ENCODE results near the gene ZNF804B. TPM values are rescaled to one million over a fixed set of nuclear protein-coding genes. Genes with fewer than 3 reads are reported as not detected.

The ZNF804B gene
- total and polyA plus RNA-seq, 4 donors: not detected

- no peak overlapping the region for H3K4me3 ChIP-seq (ENCODE audit: low read depth in 1 of 3, low read length in 3 of 3)
- WGBS: 71% methylated on average over 3 of the region's 3 CpGs
- no peak for TF ChIP-seq TAF1 (conservative IDR thresholded peaks at IDR 0.05)
Measured at GRCh38 chr7:89064831-89065230, 305.3 kb downstream of the ZNF804B start.

GRCh38 chr7:89067048-89067447 lies 307.5 kb downstream of the ZNF804B start:
- WGBS: 70% methylated on average over 3 of the region's 3 CpGs

More at GRCh38 chr7:89064831-89065230, 305.3 kb downstream of the ZNF804B start:
- Histone ChIP-seq H3K4me1 (ENCODE audit: control insufficient read depth in 4 of 4, insufficient read depth in 4 of 4, low read length in 3 of 4) (no peaks in the 10 kb centered on the region), H3K36me3 (ENCODE audit: control insufficient read depth in 4 of 4, insufficient read depth in 3 of 4, low read depth in 1 of 4, low read length in 3 of 4) (no peaks in the 10 kb centered on the region), H3K27me3 (ENCODE audit: control insufficient read depth in 4 of 4, insufficient read depth in 4 of 4, low read length in 3 of 4) (no peaks in the 10 kb centered on the region), H3K9me3 (ENCODE audit: control insufficient read depth in 4 of 4, low read length in 3 of 4) (no peaks in the 10 kb centered on the region), H3K9ac (ENCODE audit: low read depth in 1 of 2, low read length in 2 of 2) (no peak overlapping the region), H3K27ac (ENCODE audit: low read depth in 1 of 2, low read length in 2 of 2) (no peak overlapping the region)
- no peak for DNase-seq (ENCODE audit: low spot score)

More at GRCh38 chr7:89067048-89067447, 307.5 kb downstream of the ZNF804B start:
- no peaks in the 10 kb centered on the region for H3K36me3 ChIP-seq (ENCODE audit: control insufficient read depth in 4 of 4, insufficient read depth in 3 of 4, low read depth in 1 of 4, low read length in 3 of 4)
- H3K27ac ChIP-seq (ENCODE audit: low read depth in 1 of 2, low read length in 2 of 2): no peak overlapping the region
- TF ChIP-seq HNF4G (IDR thresholded peaks at IDR 0.05) (no peak), CTCF (IDR thresholded peaks at IDR 0.05; ENCODE audit: low read depth, low read length, missing input control) (no peak), RAD21 (IDR thresholded peaks at IDR 0.05) (no peak), REST (IDR thresholded peaks at IDR 0.05) (no peak), ZBTB33 (IDR thresholded peaks at IDR 0.05) (no peak), FOXA1 (IDR thresholded peaks at IDR 0.05) (no peak), EGR1 (IDR thresholded peaks at IDR 0.05; ENCODE audit: low read depth in 2 of 2) (no peak), GABPA (IDR thresholded peaks at IDR 0.05 in 1 of 2, conservative IDR thresholded peaks at IDR 0.05 in 1 of 2) (no peak), FOXA2 (IDR thresholded peaks at IDR 0.05) (no peak), ATF3 (IDR thresholded peaks at IDR 0.05) (no peak), SP1 (IDR thresholded peaks at IDR 0.05) (no peak), NR2F2 (IDR thresholded peaks at IDR 0.05) (no peak), TAF1 (conservative IDR thresholded peaks at IDR 0.05) (no peak), YY1 (IDR thresholded peaks at IDR 0.05) (no peak)
- DNase-seq (ENCODE audit: low spot score): no peak
- no peak overlapping the region for H3K9ac ChIP-seq (ENCODE audit: low read depth in 1 of 2, low read length in 2 of 2)
- H3K4me3 ChIP-seq (ENCODE audit: low read depth in 1 of 3, low read length in 3 of 3): no peak overlapping the region
- H3K4me1 ChIP-seq (ENCODE audit: control insufficient read depth in 4 of 4, insufficient read depth in 4 of 4, low read length in 3 of 4): no peaks in the 10 kb centered on the region
- no peaks in the 10 kb centered on the region for H3K9me3 ChIP-seq (ENCODE audit: control insufficient read depth in 4 of 4, low read length in 3 of 4)
- no peaks in the 10 kb centered on the region for H3K27me3 ChIP-seq (ENCODE audit: control insufficient read depth in 4 of 4, insufficient read depth in 4 of 4, low read length in 3 of 4)

Data from liver (tissue), 9 donors.